DMS53 treated with DMSO at 0.1 percent for 48 hours (cell line): ENCODE results near the gene FOLR1.

Source experiments
- DNase-seq: peaks from one replicate; lab custom pipeline; 2025; ENCODE audit not compliant: unreplicated experiment; lab: John Stamatoyannopoulos, UW

The FOLR1 gene

GRCh38 chr11:72245263-72245816 lies 53.4 kb downstream of the FOLR1 start:
- DNase-seq, result no peak
